ENCODE measurements around the gene ARRDC2.
A peak's percentile ranks its signal among the peaks of the same experiment; 100 is the strongest.
"Not testable (repeated sequence)": the region's sequence is repeated elsewhere in the genome, so short reads cannot be mapped to it uniquely, and the experiment has no call there.

ARRDC2 gene

GRCh38 chr19:18029617-18030338 lies 21.8 kb downstream of the ARRDC2 start:
- Histone ChIP-seq H3K4me3 (ENCODE audit: low read depth in 1 of 5, low read length in 5 of 5) (no peak overlapping the region), H3K27me3 (ENCODE audit: control insufficient read depth in 5 of 5, insufficient read depth in 4 of 5, low read length in 5 of 5) (peaks cover 0 to 2% (median 0%) of the 10 kb centered on the region in 5 donors), H3K9ac (ENCODE audit: low read length in 5 of 5) (no peak overlapping the region), H3K9me3 (ENCODE audit: control insufficient read depth in 5 of 5, low read length in 5 of 5) (no peaks in the 10 kb centered on the region), H3K4me1 (ENCODE audit: control insufficient read depth in 5 of 5, insufficient read depth in 5 of 5, low read length in 5 of 5) (peaks cover 0 to 15% (median 3%) of the 10 kb centered on the region in 5 donors), H3K36me3 (ENCODE audit: control insufficient read depth in 5 of 5, insufficient read depth in 5 of 5, low read length in 5 of 5) (no peaks in the 10 kb centered on the region), H3K27ac (ENCODE audit: low read depth, low read length) (no peak overlapping the region)

GRCh38 chr19:18031401-18031800 lies 23.4 kb downstream of the ARRDC2 start:
- not testable (repeated sequence) for H3K9me3 ChIP-seq (ENCODE audit: control insufficient read depth in 5 of 5, low read length in 5 of 5); H3K27me3 ChIP-seq (ENCODE audit: control insufficient read depth in 5 of 5, insufficient read depth in 4 of 5, low read length in 5 of 5); H3K36me3 ChIP-seq (ENCODE audit: control insufficient read depth in 5 of 5, insufficient read depth in 5 of 5, low read length in 5 of 5); H3K9ac ChIP-seq (ENCODE audit: low read length in 5 of 5); H3K4me3 ChIP-seq (ENCODE audit: low read depth in 1 of 5, low read length in 5 of 5); H3K27ac ChIP-seq (ENCODE audit: low read depth, low read length)
- peaks cover 0 to 15% (median 3%) of the 10 kb centered on the region in 5 donors for H3K4me1 ChIP-seq (ENCODE audit: control insufficient read depth in 5 of 5, insufficient read depth in 5 of 5, low read length in 5 of 5)

- H3K4me1 ChIP-seq (ENCODE audit: control insufficient read depth in 5 of 5, insufficient read depth in 5 of 5, low read length in 5 of 5), result peaks cover 0 to 15% (median 3%) of the 10 kb centered on the region in 5 donors
- not testable (repeated sequence) for H3K27me3 ChIP-seq (ENCODE audit: control insufficient read depth in 5 of 5, insufficient read depth in 4 of 5, low read length in 5 of 5); H3K36me3 ChIP-seq (ENCODE audit: control insufficient read depth in 5 of 5, insufficient read depth in 5 of 5, low read length in 5 of 5); H3K9ac ChIP-seq (ENCODE audit: low read length in 5 of 5); H3K9me3 ChIP-seq (ENCODE audit: control insufficient read depth in 5 of 5, low read length in 5 of 5); H3K4me3 ChIP-seq (ENCODE audit: low read depth in 1 of 5, low read length in 5 of 5); H3K27ac ChIP-seq (ENCODE audit: low read depth, low read length)
Observed at GRCh38 chr19:18032102-18032501, 24.1 kb downstream of the ARRDC2 start.

- no peak overlapping the region for H3K9ac ChIP-seq (ENCODE audit: low read length in 5 of 5)
- H3K9me3 ChIP-seq (ENCODE audit: control insufficient read depth in 5 of 5, low read length in 5 of 5), result peaks cover 0 to 5% (median 0%) of the 10 kb centered on the region in 5 donors
- peaks cover 0 to 20% (median 15%) of the 10 kb centered on the region in 5 donors for H3K4me1 ChIP-seq (ENCODE audit: control insufficient read depth in 5 of 5, insufficient read depth in 5 of 5, low read length in 5 of 5)
- H3K27me3 ChIP-seq (ENCODE audit: control insufficient read depth in 5 of 5, insufficient read depth in 4 of 5, low read length in 5 of 5), result peaks cover 0 to 3% (median 0%) of the 10 kb centered on the region in 5 donors
- no peaks in the 10 kb centered on the region for H3K36me3 ChIP-seq (ENCODE audit: control insufficient read depth in 5 of 5, insufficient read depth in 5 of 5, low read length in 5 of 5)
- H3K4me3 ChIP-seq (ENCODE audit: low read depth in 1 of 5, low read length in 5 of 5), result no peak overlapping the region
- no peak overlapping the region for H3K27ac ChIP-seq (ENCODE audit: low read depth, low read length)
Observed at GRCh38 chr19:18041054-18041453, 33.1 kb downstream of the ARRDC2 start.

- Histone ChIP-seq H3K4me3 (ENCODE audit: low read depth in 1 of 5, low read length in 5 of 5) (no peak overlapping the region), H3K9ac (ENCODE audit: low read length in 5 of 5) (no peak overlapping the region), H3K36me3 (ENCODE audit: control insufficient read depth in 5 of 5, insufficient read depth in 5 of 5, low read length in 5 of 5) (no peaks in the 10 kb centered on the region), H3K4me1 (ENCODE audit: control insufficient read depth in 5 of 5, insufficient read depth in 5 of 5, low read length in 5 of 5) (peaks cover 0 to 25% (median 22%) of the 10 kb centered on the region in 5 donors), H3K27me3 (ENCODE audit: control insufficient read depth in 5 of 5, insufficient read depth in 4 of 5, low read length in 5 of 5) (peaks cover 0 to 2% (median 0%) of the 10 kb centered on the region in 5 donors), H3K9me3 (ENCODE audit: control insufficient read depth in 5 of 5, low read length in 5 of 5) (peaks cover 0 to 5% (median 0%) of the 10 kb centered on the region in 5 donors), H3K27ac (ENCODE audit: low read depth, low read length) (no peak overlapping the region)
Observed at GRCh38 chr19:18043676-18044075, 35.7 kb downstream of the ARRDC2 start.

- Histone ChIP-seq H3K9me3 (ENCODE audit: control insufficient read depth in 5 of 5, low read length in 5 of 5) (peaks cover 0 to 5% (median 0%) of the 10 kb centered on the region in 5 donors), H3K36me3 (ENCODE audit: control insufficient read depth in 5 of 5, insufficient read depth in 5 of 5, low read length in 5 of 5) (no peaks in the 10 kb centered on the region), H3K9ac (ENCODE audit: low read length in 5 of 5) (peak overlapping the region; percentile 7 to 78 (median 72)), H3K27me3 (ENCODE audit: control insufficient read depth in 5 of 5, insufficient read depth in 4 of 5, low read length in 5 of 5) (no peaks in the 10 kb centered on the region), H3K4me1 (ENCODE audit: control insufficient read depth in 5 of 5, insufficient read depth in 5 of 5, low read length in 5 of 5) (peaks cover 0 to 37% (median 33%) of the 10 kb centered on the region in 5 donors), H3K27ac (ENCODE audit: low read depth, low read length) (peak overlapping the region; percentile 57), H3K4me3 (ENCODE audit: low read depth in 1 of 5, low read length in 5 of 5) (peak overlapping the region; percentile 62 to 85 (median 67))
Observed at GRCh38 chr19:18044825-18045304, 36.9 kb downstream of the ARRDC2 start.

GRCh38 chr19:18045307-18046050 lies 37.5 kb downstream of the ARRDC2 start:
- no peaks in the 10 kb centered on the region for H3K36me3 ChIP-seq (ENCODE audit: control insufficient read depth in 5 of 5, insufficient read depth in 5 of 5, low read length in 5 of 5)
- peak overlapping the region; percentile 57 for H3K27ac ChIP-seq (ENCODE audit: low read depth, low read length)
- peaks cover 0 to 38% (median 36%) of the 10 kb centered on the region in 5 donors for H3K4me1 ChIP-seq (ENCODE audit: control insufficient read depth in 5 of 5, insufficient read depth in 5 of 5, low read length in 5 of 5)
- H3K9me3 ChIP-seq (ENCODE audit: control insufficient read depth in 5 of 5, low read length in 5 of 5), result peaks cover 0 to 5% (median 0%) of the 10 kb centered on the region in 5 donors
- peak overlapping the region; percentile 62 to 85 (median 67) for H3K4me3 ChIP-seq (ENCODE audit: low read depth in 1 of 5, low read length in 5 of 5)
- peak overlapping the region; percentile 7 to 78 (median 72) for H3K9ac ChIP-seq (ENCODE audit: low read length in 5 of 5)
- no peaks in the 10 kb centered on the region for H3K27me3 ChIP-seq (ENCODE audit: control insufficient read depth in 5 of 5, insufficient read depth in 4 of 5, low read length in 5 of 5)

GRCh38 chr19:18046059-18046718 lies 38.2 kb downstream of the ARRDC2 start:
- Histone ChIP-seq H3K4me1 (ENCODE audit: control insufficient read depth in 5 of 5, insufficient read depth in 5 of 5, low read length in 5 of 5) (peaks cover 0 to 42% (median 40%) of the 10 kb centered on the region in 5 donors), H3K36me3 (ENCODE audit: control insufficient read depth in 5 of 5, insufficient read depth in 5 of 5, low read length in 5 of 5) (no peaks in the 10 kb centered on the region), H3K27me3 (ENCODE audit: control insufficient read depth in 5 of 5, insufficient read depth in 4 of 5, low read length in 5 of 5) (no peaks in the 10 kb centered on the region), H3K9ac (ENCODE audit: low read length in 5 of 5) (no peak overlapping the region), H3K9me3 (ENCODE audit: control insufficient read depth in 5 of 5, low read length in 5 of 5) (no peaks in the 10 kb centered on the region), H3K27ac (ENCODE audit: low read depth, low read length) (peak overlapping the region; percentile 57), H3K4me3 (ENCODE audit: low read depth in 1 of 5, low read length in 5 of 5) (no peak overlapping the region)

- Histone ChIP-seq H3K27ac (ENCODE audit: low read depth, low read length) (peak overlapping the region; percentile 75), H3K9me3 (ENCODE audit: control insufficient read depth in 5 of 5, low read length in 5 of 5) (no peaks in the 10 kb centered on the region), H3K36me3 (ENCODE audit: control insufficient read depth in 5 of 5, insufficient read depth in 5 of 5, low read length in 5 of 5) (no peaks in the 10 kb centered on the region), H3K9ac (ENCODE audit: low read length in 5 of 5) (no peak overlapping the region), H3K27me3 (ENCODE audit: control insufficient read depth in 5 of 5, insufficient read depth in 4 of 5, low read length in 5 of 5) (no peaks in the 10 kb centered on the region), H3K4me3 (ENCODE audit: low read depth in 1 of 5, low read length in 5 of 5) (peak overlapping the region in 1 of 5 donors; percentile 22), H3K4me1 (ENCODE audit: control insufficient read depth in 5 of 5, insufficient read depth in 5 of 5, low read length in 5 of 5) (peaks cover 0 to 47% (median 46%) of the 10 kb centered on the region in 5 donors)
Observed at GRCh38 chr19:18049385-18049784, 41.4 kb downstream of the ARRDC2 start.

All from subcutaneous abdominal adipose tissue (tissue), 5 donors.